HEK293T (cell line): ENCODE measurements around the gene PACRG.

Experiments used
- CTCF ChIA-PET: fragments of 350-600 bp; formaldehyde crosslinking; extraction: SDS; loops from one replicate; lab custom pipeline; 2021; ENCODE audit warnings: antibody characterized with exemption, inconsistent platforms; lab: Yijun Ruan, JAX
- POLR2A ChIA-PET: fragments of 350-600 bp; formaldehyde crosslinking; extraction: SDS; loops from one replicate; lab custom pipeline; 2020; ENCODE audit warnings: antibody characterized with exemption, inconsistent platforms; lab: Yijun Ruan, JAX
- DNase-seq: peaks from one replicate; pipeline ENCODE4 v3.0.0; 2012; ENCODE audit warnings: mixed read lengths; ENCODE audit errors: extremely low spot score
- ARNT ChIP-seq: fragments of 450-650 bp; IDR thresholded peaks from 2 replicates; pipeline ENCODE4 v1.6.1; 2017; ENCODE audit warnings: mild to moderate bottlenecking
- BHLHE40 ChIP-seq: fragments of 450-650 bp; IDR thresholded peaks from 2 replicates; pipeline ENCODE4 v1.6.1; 2016; ENCODE audit warnings: mild to moderate bottlenecking, moderate library complexity, borderline replicate concordance
- CTBP1 ChIP-seq: fragments of 450-650 bp; IDR thresholded peaks from 2 replicates; pipeline ENCODE4 v1.6.1; 2016; ENCODE audit warnings: borderline replicate concordance
- ELF4 ChIP-seq: fragments of 450-650 bp; IDR thresholded peaks from 2 replicates; pipeline ENCODE4 v1.6.1; 2017; ENCODE audit warnings: antibody characterized with exemption
- FOXA1 ChIP-seq: fragments of 450-650 bp; IDR thresholded peaks from 2 replicates; pipeline ENCODE4 v1.6.1; 2016; ENCODE audit warnings: mild to moderate bottlenecking
- FOXK2 ChIP-seq: fragments of 450-650 bp; IDR thresholded peaks from 2 replicates; pipeline ENCODE4 v1.6.1; 2016; ENCODE audit warnings: mild to moderate bottlenecking
- FOXM1 ChIP-seq: fragments of 450-650 bp; IDR thresholded peaks from 2 replicates; pipeline ENCODE4 v1.6.1; 2017; ENCODE audit warnings: mild to moderate bottlenecking, borderline replicate concordance
- HDGF ChIP-seq: fragments of 450-650 bp; IDR thresholded peaks from 2 replicates; pipeline ENCODE4 v1.6.1; 2017; ENCODE audit warnings: antibody characterized with exemption, borderline replicate concordance
- L3MBTL2 ChIP-seq: fragments of 450-650 bp; conservative IDR thresholded peaks from 2 replicates; pipeline ENCODE4 v1.6.1; 2016; ENCODE audit warnings: mild to moderate bottlenecking
- LEF1 ChIP-seq: fragments of 450-650 bp; IDR thresholded peaks from 2 replicates; pipeline ENCODE4 v1.6.1; 2017; ENCODE audit warnings: mild to moderate bottlenecking, borderline replicate concordance
- NFRKB ChIP-seq: fragments of 450-650 bp; IDR thresholded peaks from 2 replicates; pipeline ENCODE4 v1.6.1; 2016; ENCODE audit warnings: mild to moderate bottlenecking, moderate library complexity
- SP1 ChIP-seq: fragments of 450-650 bp; IDR thresholded peaks from 2 replicates; pipeline ENCODE4 v1.6.1; 2017
- SUZ12 ChIP-seq: fragments of 450-650 bp; IDR thresholded peaks from 2 replicates; pipeline ENCODE4 v1.6.1; 2016; ENCODE audit warnings: mild to moderate bottlenecking
- TARDBP ChIP-seq: fragments of 450-650 bp; IDR thresholded peaks from 2 replicates; pipeline ENCODE4 v1.6.1; 2016
- ZNF384 ChIP-seq: fragments of 450-650 bp; IDR thresholded peaks from 2 replicates; pipeline ENCODE4 v1.6.1; 2016
- TF ChIP-seq, protein P1 (sequence below): fragments of 450-650 bp; IDR thresholded peaks from 2 replicates; pipeline ENCODE4 v1.6.1; 2016

PACRG gene

DNA sequence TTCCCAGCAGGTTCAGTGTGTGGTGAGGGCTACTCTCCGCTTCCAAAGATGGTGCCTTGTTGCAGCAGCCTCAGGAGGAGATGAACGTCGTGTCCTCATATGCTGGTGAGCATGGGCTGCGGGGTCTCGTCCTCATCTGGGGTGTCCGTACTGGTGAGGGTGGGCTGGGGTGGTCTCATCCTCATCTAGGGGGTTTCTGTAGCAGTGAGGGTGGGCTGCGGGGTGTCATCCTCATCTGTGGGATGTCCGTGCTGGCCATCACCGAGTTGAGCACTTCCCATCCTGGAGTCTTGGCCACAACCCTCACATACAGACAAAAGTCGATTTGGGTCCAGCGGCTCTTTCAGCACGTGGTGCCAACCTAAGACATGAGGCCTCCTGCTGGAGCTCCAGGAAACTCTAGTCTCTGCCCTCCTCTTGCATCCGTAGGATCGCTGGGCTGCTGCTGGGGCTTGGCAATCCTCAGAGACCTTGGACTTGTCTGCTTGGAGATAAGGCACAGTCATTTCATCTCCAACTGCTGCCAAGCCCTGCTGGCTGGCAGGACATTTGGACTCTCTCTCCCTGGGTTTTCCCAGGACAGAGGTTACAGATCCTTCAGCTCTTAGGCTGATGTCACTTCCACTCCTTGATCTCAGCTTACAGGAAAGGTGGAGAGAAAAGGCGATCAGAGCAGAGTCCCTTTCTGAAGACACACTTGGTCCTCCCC, 160.4 kb downstream of the PACRG start:
- CTCF ChIA-PET = no interaction called here
- POLR2A ChIA-PET = no interaction called here
- DNase-seq = no peak
- TF ChIP-seq LEF1 = no peak
- no peak for TF ChIP-seq TARDBP
- TF ChIP-seq, protein P1, sequence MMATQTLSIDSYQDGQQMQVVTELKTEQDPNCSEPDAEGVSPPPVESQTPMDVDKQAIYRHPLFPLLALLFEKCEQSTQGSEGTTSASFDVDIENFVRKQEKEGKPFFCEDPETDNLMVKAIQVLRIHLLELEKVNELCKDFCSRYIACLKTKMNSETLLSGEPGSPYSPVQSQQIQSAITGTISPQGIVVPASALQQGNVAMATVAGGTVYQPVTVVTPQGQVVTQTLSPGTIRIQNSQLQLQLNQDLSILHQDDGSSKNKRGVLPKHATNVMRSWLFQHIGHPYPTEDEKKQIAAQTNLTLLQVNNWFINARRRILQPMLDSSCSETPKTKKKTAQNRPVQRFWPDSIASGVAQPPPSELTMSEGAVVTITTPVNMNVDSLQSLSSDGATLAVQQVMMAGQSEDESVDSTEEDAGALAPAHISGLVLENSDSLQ = no peak
- no peak for TF ChIP-seq SUZ12
- TF ChIP-seq CTBP1 = no peak
- no peak for TF ChIP-seq NFRKB
- no peak for TF ChIP-seq ELF4
- TF ChIP-seq FOXK2 = no peak
- no peak for TF ChIP-seq FOXA1
- TF ChIP-seq ZNF384 = no peak
- TF ChIP-seq FOXM1 = no peak
- no peak for TF ChIP-seq BHLHE40
- TF ChIP-seq SP1 = no peak
- no peak for TF ChIP-seq ARNT
- no peak for TF ChIP-seq HDGF
- no peak for TF ChIP-seq L3MBTL2

DNA sequence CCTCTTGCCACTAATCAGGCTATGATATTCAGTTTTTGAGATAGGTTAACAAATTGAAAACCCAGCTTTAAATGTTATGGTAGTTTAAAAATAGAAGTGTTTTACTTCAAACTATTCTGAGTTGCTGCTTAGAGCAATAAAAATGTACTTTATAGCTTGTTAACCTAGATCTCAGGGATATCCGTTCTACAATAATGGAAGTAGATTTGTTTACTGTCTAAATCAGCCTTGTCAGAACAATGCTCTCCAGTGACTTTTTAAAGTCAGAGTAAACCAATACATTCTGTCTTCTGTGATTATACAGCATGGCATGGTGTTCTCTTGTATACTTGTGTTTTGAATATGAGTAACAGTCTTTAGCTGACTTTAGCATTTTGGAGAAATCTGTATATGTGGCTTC, 161.5 kb downstream of the PACRG start:
- POLR2A ChIA-PET = no interaction called here
- no peak for DNase-seq
- no peak for TF ChIP-seq NFRKB
- no peak for TF ChIP-seq ARNT
- no peak for TF ChIP-seq L3MBTL2
- TF ChIP-seq, protein P1 = no peak
- TF ChIP-seq FOXA1 = no peak
- no peak for TF ChIP-seq TARDBP
- CTCF ChIA-PET = no interaction called here

DNA sequence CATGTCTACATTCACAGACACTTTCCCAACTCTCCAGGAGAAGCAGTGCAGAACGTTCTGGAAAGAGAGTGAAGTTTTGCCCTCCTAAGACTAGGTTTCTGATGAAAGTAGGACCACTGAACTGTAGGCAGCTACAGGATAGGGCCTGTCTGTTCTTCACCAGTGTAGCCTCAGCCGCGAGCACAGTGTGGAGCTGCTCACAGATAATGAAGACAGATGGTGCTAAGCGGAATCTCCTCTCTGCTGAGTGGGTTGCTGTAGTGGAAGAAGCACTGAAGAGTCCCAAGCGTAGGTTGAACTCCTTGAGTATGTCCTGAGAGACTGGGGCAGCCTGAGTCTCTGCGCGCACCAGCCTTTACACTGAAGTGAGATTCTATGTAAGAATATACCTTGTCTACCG, 170.2 kb downstream of the PACRG start:
- ChIA-PET POLR2A (no interaction called here), CTCF (no interaction called here)
- DNase-seq = no peak
- no peak for TF ChIP-seq NFRKB
- no peak for TF ChIP-seq CTBP1
- TF ChIP-seq TARDBP = no peak
- TF ChIP-seq HDGF = no peak
- no peak for TF ChIP-seq ARNT
- TF ChIP-seq BHLHE40 = no peak
- no peak for TF ChIP-seq SUZ12
- no peak for TF ChIP-seq FOXK2
- no peak for TF ChIP-seq FOXM1

DNA sequence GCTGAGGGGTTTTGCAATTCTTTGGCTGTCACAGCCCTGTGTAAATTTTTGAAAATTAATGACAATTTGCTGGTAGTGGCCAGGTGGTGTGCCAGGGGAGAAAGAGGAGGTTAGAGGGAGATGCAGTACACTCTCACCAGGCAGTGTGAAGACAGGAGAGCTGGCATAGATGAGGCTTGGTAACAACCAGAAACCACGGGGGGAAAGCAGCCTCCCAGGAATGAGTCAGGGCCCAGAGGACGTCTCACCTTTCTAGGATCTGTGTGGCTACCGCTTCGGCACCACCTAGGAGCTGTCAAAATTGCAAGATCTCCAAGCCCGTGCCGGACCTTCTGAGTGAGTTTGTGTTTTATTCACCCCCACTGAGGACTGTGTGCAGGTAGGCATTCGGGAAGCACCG, 171.4 kb downstream of the PACRG start:
- ChIA-PET POLR2A (no interaction called here), CTCF (no interaction called here)
- no peak for DNase-seq
- no peak for TF ChIP-seq CTBP1
- TF ChIP-seq LEF1 = no peak
- TF ChIP-seq TARDBP = no peak
- TF ChIP-seq ELF4 = no peak
- no peak for TF ChIP-seq FOXA1
- no peak for TF ChIP-seq NFRKB
- no peak for TF ChIP-seq ARNT
- TF ChIP-seq ZNF384 = no peak
- no peak for TF ChIP-seq BHLHE40
- TF ChIP-seq, protein P1 = no peak
- TF ChIP-seq HDGF = no peak
- no peak for TF ChIP-seq L3MBTL2
- no peak for TF ChIP-seq FOXK2
- no peak for TF ChIP-seq SP1
- no peak for TF ChIP-seq FOXM1
- TF ChIP-seq SUZ12 = no peak

DNA sequence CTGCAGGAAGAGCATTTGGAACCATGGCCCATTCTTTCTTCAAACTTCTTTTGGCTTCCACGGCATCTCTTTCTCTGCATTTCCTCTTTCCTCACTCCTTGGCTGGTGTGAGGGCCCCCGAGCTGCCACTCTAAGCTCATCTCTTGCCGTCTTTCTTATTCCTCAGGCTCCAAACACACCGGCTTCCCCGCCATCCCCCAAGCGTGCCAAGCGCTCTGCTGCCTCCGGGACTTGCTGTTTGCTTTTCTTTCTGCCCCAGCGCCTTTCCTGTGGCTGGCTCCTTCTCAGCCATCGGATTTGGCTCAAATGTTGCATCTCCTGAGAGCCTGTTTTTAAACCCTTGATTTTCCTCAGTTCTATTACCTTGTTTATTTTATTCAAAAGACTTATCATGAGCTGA, 172.7 kb downstream of the PACRG start:
- POLR2A ChIA-PET = no interaction called here
- TF ChIP-seq LEF1 (no peak), TARDBP (no peak), BHLHE40 (no peak), ZNF384 (no peak), ARNT (no peak), NFRKB (no peak), FOXK2 (no peak), FOXM1 (no peak), SUZ12 (no peak), ELF4 (no peak), HDGF (no peak), CTBP1 (no peak), SP1 (no peak)
- TF ChIP-seq, protein P1 = no peak
- CTCF ChIA-PET = no interaction called here
- DNase-seq = no peak
